IMR-90 (cell line): ENCODE measurements around the gene CXCL8. TPM values are rescaled to one million over a fixed set of nuclear protein-coding genes. Genes with fewer than 3 reads are reported as not detected.

Experiments
- ATAC-seq: fragments of 200-7000 bp; cut with Tn5 transposase; 2 replicates; pipeline ENCODE4 v1.9.1; 2020; ENCODE audit warnings: low read depth, mild to moderate bottlenecking, moderate library complexity
- BruUV-seq: library from RNA; stranded (reverse); fragments of 400-500 nt; replicated peaks from 2 replicates; lab custom pipeline; 2021; lab: Mats Ljungman, UMichigan
- CTCF ChIA-PET: fragments of 300-600 bp; formaldehyde crosslinking; extraction: SDS; loops from one replicate; lab custom pipeline; 2021; ENCODE audit warnings: antibody characterized with exemption; lab: Yijun Ruan, JAX
- POLR2A ChIA-PET: fragments of 300-600 bp; sonication (Branson Sonifier 250); formaldehyde crosslinking; loops from one replicate; lab custom pipeline; 2022; ENCODE audit warnings: antibody characterized with exemption; ENCODE audit not compliant: unreplicated experiment; lab: Charles Lee
- DNase-seq: peaks from one replicate; pipeline ENCODE4 v3.0.0; 2013
- H2AFZ ChIP-seq: replicated peaks from 2 replicates; pipeline ENCODE3; 2013; ENCODE audit warnings: low read length, mild to moderate bottlenecking; ENCODE audit not compliant: poor library complexity
- H2AK5ac ChIP-seq: 2 replicates; pipeline ENCODE4 v1.6.1; 2013; ENCODE audit warnings: low read depth, low read length, inconsistent platforms
- H2AK9ac ChIP-seq: replicated peaks from 2 replicates; pipeline ENCODE3; 2013; ENCODE audit warnings: mild to moderate bottlenecking, low read depth, low read length, moderate library complexity; ENCODE audit not compliant: poor library complexity
- H2BK120ac ChIP-seq: 2 replicates; pipeline ENCODE4 v1.6.1; 2013; ENCODE audit warnings: low read depth, low read length, inconsistent platforms
- H2BK15ac ChIP-seq: 3 replicates; pipeline ENCODE4 v1.6.1; 2013; ENCODE audit warnings: low read depth, low read length, inconsistent platforms
- H2BK20ac ChIP-seq: 2 replicates; pipeline ENCODE4 v1.6.1; 2013; ENCODE audit warnings: low read depth, mild to moderate bottlenecking, inconsistent platforms, low read length, moderate library complexity
- H2BK5ac ChIP-seq: 2 replicates; pipeline ENCODE4 v1.6.1; 2013; ENCODE audit warnings: mild to moderate bottlenecking, low read depth, low read length, inconsistent platforms; ENCODE audit not compliant: poor library complexity, severe bottlenecking
- H3K14ac ChIP-seq: replicated peaks from 2 replicates; pipeline ENCODE4 v1.6.1; 2013; ENCODE audit warnings: low read depth, low read length, inconsistent platforms
- H3K18ac ChIP-seq: 2 replicates; pipeline ENCODE4 v1.6.1; 2013; ENCODE audit warnings: low read depth, low read length, control low read depth
- H3K23ac ChIP-seq: 2 replicates; pipeline ENCODE4 v1.6.1; 2013; ENCODE audit warnings: low read depth, low read length, inconsistent platforms
- H3K27ac ChIP-seq: 2 replicates; pipeline ENCODE4 v1.5.1; 2013; ENCODE audit warnings: mild to moderate bottlenecking, control low read depth, low read length; ENCODE audit not compliant: insufficient read depth
- H3K27me3 ChIP-seq: 2 replicates; pipeline ENCODE4 v1.6.1; 2013; ENCODE audit warnings: low read length; ENCODE audit not compliant: control insufficient read depth, insufficient read depth
- H3K36me3 ChIP-seq: 2 replicates; pipeline ENCODE4 v1.6.1; 2013; ENCODE audit warnings: low read length, mixed read lengths; ENCODE audit not compliant: control insufficient read depth, insufficient read depth
- H3K4ac ChIP-seq: 2 replicates; pipeline ENCODE4 v1.6.1; 2013; ENCODE audit warnings: low read depth, low read length, inconsistent platforms
- H3K4me1 ChIP-seq: 2 replicates; pipeline ENCODE4 v1.6.1; 2013; ENCODE audit warnings: low read length, mixed read lengths; ENCODE audit not compliant: control insufficient read depth, insufficient read depth
- H3K4me2 ChIP-seq: 2 replicates; pipeline ENCODE4 v1.6.1; 2013; ENCODE audit warnings: low read depth, mild to moderate bottlenecking, control low read depth, low read length, moderate library complexity
- H3K4me3 ChIP-seq: 2 replicates; pipeline ENCODE4 v1.5.1; 2013; ENCODE audit warnings: low read depth, mild to moderate bottlenecking, control low read depth, low read length, moderate library complexity; ENCODE audit not compliant: insufficient read depth
- H3K56ac ChIP-seq: 2 replicates; pipeline ENCODE4 v1.6.1; 2013; ENCODE audit warnings: low read length, inconsistent platforms; ENCODE audit not compliant: insufficient read depth; ENCODE audit errors: extremely low read depth
- H3K79me1 ChIP-seq, 2 experiments: 2 replicates each; pipeline ENCODE4 v1.6.1; 2013; ENCODE audit warnings: low read length in 2 of 2, inconsistent platforms in 1 of 2, low read depth in 1 of 2
- H3K9ac ChIP-seq: 2 replicates; pipeline ENCODE4 v1.6.1; 2013; ENCODE audit warnings: low read depth, low read length, control low read depth
- H3K9me1 ChIP-seq: 2 replicates; pipeline ENCODE4 v1.6.1; 2013; ENCODE audit warnings: low read length, inconsistent platforms; ENCODE audit not compliant: insufficient read depth
- H3K9me3 ChIP-seq: 2 replicates; pipeline ENCODE4 v1.6.1; 2013; ENCODE audit warnings: low read length; ENCODE audit not compliant: control insufficient read depth, insufficient read depth
- H4K20me1 ChIP-seq: 2 replicates; pipeline ENCODE4 v1.6.1; 2013; ENCODE audit warnings: low read length, inconsistent platforms; ENCODE audit not compliant: insufficient read depth
- H4K5ac ChIP-seq: 2 replicates; pipeline ENCODE4 v1.6.1; 2013; ENCODE audit warnings: mild to moderate bottlenecking, low read depth, low read length, control low read depth
- H4K8ac ChIP-seq, 2 experiments: 2 replicates each; pipeline ENCODE4 v1.6.1; 2013; ENCODE audit warnings: low read depth in 2 of 2, low read length in 2 of 2, control low read depth in 1 of 2, inconsistent platforms in 1 of 2
- H4K91ac ChIP-seq: 2 replicates; pipeline ENCODE4 v1.6.1; 2013; ENCODE audit warnings: low read depth, low read length, inconsistent platforms; ENCODE audit not compliant: insufficient read depth
- BHLHE40 ChIP-seq: fragments of 150-350 bp; IDR thresholded peaks from 2 replicates; pipeline ENCODE4 v1.6.1; 2016; ENCODE audit warnings: mild to moderate bottlenecking, low read depth, low read length
- CEBPB ChIP-seq: IDR thresholded peaks from 2 replicates; pipeline ENCODE4 v1.6.1; 2012; ENCODE audit warnings: low read depth, low read length, improper control_type of control experiment
- CHD1 ChIP-seq: IDR thresholded peaks from 2 replicates; pipeline ENCODE4 v1.6.1; 2012; ENCODE audit warnings: low read depth, low read length, improper control_type of control experiment
- FOS ChIP-seq: fragments of 150-350 bp; IDR thresholded peaks from 2 replicates; pipeline ENCODE4 v1.6.1; 2016; ENCODE audit warnings: low read depth, low read length
- MAFK ChIP-seq: IDR thresholded peaks from 2 replicates; pipeline ENCODE4 v1.6.1; 2012; ENCODE audit warnings: low read depth, low read length, improper control_type of control experiment
- MAZ ChIP-seq: IDR thresholded peaks from 2 replicates; pipeline ENCODE4 v1.6.1; 2012; ENCODE audit warnings: low read depth, mild to moderate bottlenecking, low read length, improper control_type of control experiment, moderate library complexity, borderline replicate concordance
- MXI1 ChIP-seq: IDR thresholded peaks from 2 replicates; pipeline ENCODE4 v1.6.1; 2012; ENCODE audit warnings: low read depth, mild to moderate bottlenecking, low read length, moderate library complexity, borderline replicate concordance
- NFE2L2 ChIP-seq: fragments of 150-350 bp; IDR thresholded peaks from 2 replicates; pipeline ENCODE4 v1.6.1; 2016; ENCODE audit warnings: low read depth, mild to moderate bottlenecking, low read length
- POLR2A ChIP-seq: IDR thresholded peaks from 2 replicates; pipeline ENCODE4 v1.6.1; 2012; ENCODE audit warnings: mild to moderate bottlenecking, low read depth, low read length
- RAD21 ChIP-seq: IDR thresholded peaks from 2 replicates; pipeline ENCODE4 v1.6.1; 2012; ENCODE audit warnings: low read length, improper control_type of control experiment
- RCOR1 ChIP-seq: IDR thresholded peaks from 2 replicates; pipeline ENCODE4 v1.6.1; 2012; ENCODE audit warnings: mild to moderate bottlenecking, low read length, improper control_type of control experiment; ENCODE audit not compliant: insufficient replicate concordance
- RFX5 ChIP-seq: IDR thresholded peaks from 2 replicates; pipeline ENCODE4 v1.8.0; 2012; ENCODE audit warnings: low read depth, mild to moderate bottlenecking, low read length, moderate library complexity
- SMC3 ChIP-seq: fragments of 150-350 bp; IDR thresholded peaks from 2 replicates; pipeline ENCODE4 v1.6.1; 2016; ENCODE audit warnings: low read depth, mild to moderate bottlenecking, antibody characterized with exemption, low read length, moderate library complexity
- USF2 ChIP-seq: fragments of 150-350 bp; IDR thresholded peaks from 2 replicates; pipeline ENCODE4 v1.6.1; 2017; ENCODE audit warnings: mild to moderate bottlenecking, antibody characterized with exemption, low read length, low read depth
- WGBS, 2 experiments: methylation state at CpG; one replicate each; pipeline versions ENCODE4 v1.1.5 to v1.1.7; 2013; ENCODE audit warnings: missing lambda C conversion rate in 2 of 2; ENCODE audit not compliant: insufficient read length in 1 of 2; ENCODE audit errors: extremely low coverage in 2 of 2; 5-methylcytosine and 5-hydroxymethylcytosine counted together
- dilution Hi-C: fragments of 300-500 bp; cut with HindIII; formaldehyde crosslinking; loops from one replicate; pipeline ENCODE4 v1.14.3; 2018; ENCODE audit warnings: low sequenced_read_pairs; ENCODE audit not compliant: unreplicated experiment
- in situ Hi-C: fragments of 300-500 bp; cut with MboI; formaldehyde crosslinking; loops from 3 replicates; pipeline ENCODE4 v1.14.3; 2019; ENCODE audit warnings: low sequenced_read_pairs, inconsistent platforms, mixed read lengths
- intact Hi-C: fragments of 100-400 bp; cut with micrococcal nuclease; formaldehyde crosslinking; loops from 2 replicates; pipeline ENCODE4 v1.10.0; 2022
- polyA plus RNA-seq, 3 experiments: library from polyadenylated mRNA; depleted of rRNA; stranded (reverse); fragments of >200 nt; gene quantifications; 2 replicates each; pipeline ENCODE4 v1.2.3, GENCODE V29; 2012; ENCODE audit warnings: low replicate concordance in 1 of 3
- total RNA-seq: library from RNA; depleted of rRNA; stranded (reverse); fragments of >200 nt; gene quantifications from 2 replicates; pipeline ENCODE4 v1.2.3, GENCODE V29; 2012
- TF ChIP-seq, protein P1 (sequence below): conservative IDR thresholded peaks from 2 replicates; pipeline ENCODE4 v1.5.1; 2012; ENCODE audit warnings: mild to moderate bottlenecking, low read depth, low read length, improper control_type of control experiment
- TF ChIP-seq, protein P2 (sequence below): fragments of 150-350 bp; IDR thresholded peaks from 2 replicates; pipeline ENCODE4 v1.6.1; 2016; ENCODE audit warnings: low read depth, mild to moderate bottlenecking, low read length, moderate library complexity, borderline replicate concordance

Gene CXCL8
- total and polyA plus RNA-seq, 2 of the 4 experiments (the other 2 are of a cell fraction): 2.2 to 2.7 TPM

DNA sequence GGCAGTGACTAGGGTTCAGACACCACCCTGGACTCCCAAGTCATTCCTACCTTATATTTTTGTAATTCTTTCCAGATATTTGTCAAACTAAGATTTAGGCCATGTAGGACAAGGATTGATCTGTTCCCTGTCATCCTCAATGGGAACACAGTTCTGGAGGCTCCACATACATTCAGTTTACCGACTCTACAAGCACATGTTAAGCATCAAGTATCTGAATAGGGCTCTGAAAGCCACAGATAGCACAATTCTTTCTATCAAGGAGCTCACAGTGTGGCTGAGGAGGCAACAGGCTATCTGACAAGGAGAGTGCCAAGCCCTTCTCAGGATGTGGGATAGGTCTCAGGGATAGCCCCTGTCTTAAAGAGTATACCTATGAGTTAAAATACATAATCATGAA lies 37.0 kb upstream of the CXCL8 start:
- H3K9ac ChIP-seq: no peak overlapping the region

More for the DNA sequence above, 37.0 kb upstream of the CXCL8 start:
- Histone ChIP-seq H4K91ac (peak overlapping the region; percentile 84), H2AK5ac (peak overlapping the region; percentile 93), H3K56ac (no peak overlapping the region), H3K4me1 (peaks cover 19% of the 10 kb centered on the region), H3K9me1 (peaks cover 8% of the 10 kb centered on the region), H4K20me1 (no peaks in the 10 kb centered on the region), H3K79me1 (no peaks in the 10 kb centered on the region), H2BK5ac (peak overlapping the region; percentile 29), H3K36me3 (no peaks in the 10 kb centered on the region), H3K18ac (peak overlapping the region; percentile 37; the same call in 1 of the 2 replicates), H3K9me3 (no peaks in the 10 kb centered on the region), H2AK9ac (no peak overlapping the region), H3K4me3 (no peak overlapping the region), H3K4ac (peak overlapping the region; percentile 86), H3K4me2 (no peak overlapping the region), H3K14ac (peak overlapping the region; percentile 69; the same call in 1 of the 2 replicates), H2BK20ac (peak overlapping the region; percentile 92), H4K8ac (peak overlapping the region in 1 of 2 experiments; percentile 26; a peak in 1 of 4 replicates), H3K27ac (no peak overlapping the region), H3K27me3 (no peaks in the 10 kb centered on the region), H2BK120ac (peak overlapping the region; percentile 89), H4K5ac (peak overlapping the region; percentile 46; the same call in 1 of the 2 replicates), H2BK15ac (peak overlapping the region; percentile 85), H3K23ac (no peak overlapping the region), H2AFZ (no peak overlapping the region)
- WGBS, 2 experiments: 80% methylated on average over 1 of the region's 1 CpG; no CpG with 5 or more reads in 1 of the 2 experiments
- intact Hi-C loops (no loop called here), in situ Hi-C loops (loop anchor here (25.0 kb wide), 1 partner anchor 934 kb away; no protein-coding TSS in a partner anchor), dilution Hi-C loops (no loop called here)
- ChIA-PET POLR2A (no interaction called here), CTCF (no interaction called here)
- TF ChIP-seq MAFK (no peak), CEBPB (no peak), RFX5 (no peak), CHD1 (no peak), SMC3 (no peak), POLR2A (no peak), FOS (no peak), RCOR1 (no peak), MXI1 (no peak), MAZ (no peak), BHLHE40 (no peak), NFE2L2 (no peak), RAD21 (no peak), USF2 (no peak)
- TF ChIP-seq, protein P1, sequence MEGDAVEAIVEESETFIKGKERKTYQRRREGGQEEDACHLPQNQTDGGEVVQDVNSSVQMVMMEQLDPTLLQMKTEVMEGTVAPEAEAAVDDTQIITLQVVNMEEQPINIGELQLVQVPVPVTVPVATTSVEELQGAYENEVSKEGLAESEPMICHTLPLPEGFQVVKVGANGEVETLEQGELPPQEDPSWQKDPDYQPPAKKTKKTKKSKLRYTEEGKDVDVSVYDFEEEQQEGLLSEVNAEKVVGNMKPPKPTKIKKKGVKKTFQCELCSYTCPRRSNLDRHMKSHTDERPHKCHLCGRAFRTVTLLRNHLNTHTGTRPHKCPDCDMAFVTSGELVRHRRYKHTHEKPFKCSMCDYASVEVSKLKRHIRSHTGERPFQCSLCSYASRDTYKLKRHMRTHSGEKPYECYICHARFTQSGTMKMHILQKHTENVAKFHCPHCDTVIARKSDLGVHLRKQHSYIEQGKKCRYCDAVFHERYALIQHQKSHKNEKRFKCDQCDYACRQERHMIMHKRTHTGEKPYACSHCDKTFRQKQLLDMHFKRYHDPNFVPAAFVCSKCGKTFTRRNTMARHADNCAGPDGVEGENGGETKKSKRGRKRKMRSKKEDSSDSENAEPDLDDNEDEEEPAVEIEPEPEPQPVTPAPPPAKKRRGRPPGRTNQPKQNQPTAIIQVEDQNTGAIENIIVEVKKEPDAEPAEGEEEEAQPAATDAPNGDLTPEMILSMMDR: no peak
- TF ChIP-seq, protein P2, sequence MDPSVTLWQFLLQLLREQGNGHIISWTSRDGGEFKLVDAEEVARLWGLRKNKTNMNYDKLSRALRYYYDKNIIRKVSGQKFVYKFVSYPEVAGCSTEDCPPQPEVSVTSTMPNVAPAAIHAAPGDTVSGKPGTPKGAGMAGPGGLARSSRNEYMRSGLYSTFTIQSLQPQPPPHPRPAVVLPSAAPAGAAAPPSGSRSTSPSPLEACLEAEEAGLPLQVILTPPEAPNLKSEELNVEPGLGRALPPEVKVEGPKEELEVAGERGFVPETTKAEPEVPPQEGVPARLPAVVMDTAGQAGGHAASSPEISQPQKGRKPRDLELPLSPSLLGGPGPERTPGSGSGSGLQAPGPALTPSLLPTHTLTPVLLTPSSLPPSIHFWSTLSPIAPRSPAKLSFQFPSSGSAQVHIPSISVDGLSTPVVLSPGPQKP: no peak
- BruUV-seq: no TSS peak
- DNase-seq: no peak
- no peak for ATAC-seq
